ENCODE data around the gene RAPSN.
"Not testable (repeated sequence)": the region's sequence is repeated elsewhere in the genome, so short reads cannot be mapped to it uniquely, and the experiment has no call there.

Gene RAPSN

DNA sequence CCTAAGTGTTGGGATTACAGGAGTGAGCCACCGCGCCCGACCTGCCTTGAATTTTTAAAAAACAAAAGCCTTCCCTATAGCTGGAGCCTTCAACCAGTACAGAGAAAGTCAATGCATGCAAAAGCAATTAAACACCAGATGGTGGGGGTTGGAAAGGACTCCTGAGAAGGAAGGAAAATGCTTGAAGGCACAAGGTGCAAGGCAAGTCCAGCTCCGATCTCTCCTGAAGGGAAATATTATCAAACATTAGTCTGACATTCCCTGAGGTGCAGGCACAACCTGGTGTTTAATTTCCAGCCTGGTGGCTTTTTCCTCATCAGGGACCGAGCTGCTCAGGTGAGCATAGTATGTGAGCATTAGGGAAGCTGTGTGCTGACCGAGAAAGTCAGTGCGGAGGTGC is 12.9 kb upstream of the RAPSN start:
- no peaks in the 10 kb centered on the region for H4K20me1 ChIP-seq (ENCODE audit: insufficient read depth, low read length)
- TF ChIP-seq, protein P1, sequence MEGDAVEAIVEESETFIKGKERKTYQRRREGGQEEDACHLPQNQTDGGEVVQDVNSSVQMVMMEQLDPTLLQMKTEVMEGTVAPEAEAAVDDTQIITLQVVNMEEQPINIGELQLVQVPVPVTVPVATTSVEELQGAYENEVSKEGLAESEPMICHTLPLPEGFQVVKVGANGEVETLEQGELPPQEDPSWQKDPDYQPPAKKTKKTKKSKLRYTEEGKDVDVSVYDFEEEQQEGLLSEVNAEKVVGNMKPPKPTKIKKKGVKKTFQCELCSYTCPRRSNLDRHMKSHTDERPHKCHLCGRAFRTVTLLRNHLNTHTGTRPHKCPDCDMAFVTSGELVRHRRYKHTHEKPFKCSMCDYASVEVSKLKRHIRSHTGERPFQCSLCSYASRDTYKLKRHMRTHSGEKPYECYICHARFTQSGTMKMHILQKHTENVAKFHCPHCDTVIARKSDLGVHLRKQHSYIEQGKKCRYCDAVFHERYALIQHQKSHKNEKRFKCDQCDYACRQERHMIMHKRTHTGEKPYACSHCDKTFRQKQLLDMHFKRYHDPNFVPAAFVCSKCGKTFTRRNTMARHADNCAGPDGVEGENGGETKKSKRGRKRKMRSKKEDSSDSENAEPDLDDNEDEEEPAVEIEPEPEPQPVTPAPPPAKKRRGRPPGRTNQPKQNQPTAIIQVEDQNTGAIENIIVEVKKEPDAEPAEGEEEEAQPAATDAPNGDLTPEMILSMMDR (IDR thresholded peaks at IDR 0.05; ENCODE audit: low read length) = no peak
- TF ChIP-seq EZH2 (IDR thresholded peaks at IDR 0.05; ENCODE audit: borderline replicate concordance, low read length) = no peak
- H3K4me1 ChIP-seq (ENCODE audit: insufficient read depth, low read length, severe bottlenecking) = no peaks in the 10 kb centered on the region
- no peak overlapping the region for H2AFZ ChIP-seq (ENCODE audit: low read length)
- no peak overlapping the region for H3K4me3 ChIP-seq (ENCODE audit: low read depth, low read length, poor library complexity, severe bottlenecking)
- no peaks in the 10 kb centered on the region for H3F3A ChIP-seq (ENCODE audit: insufficient read depth, low read length)
- peaks cover 21% of the 10 kb centered on the region; the same call in 1 of the 2 replicates for H3K36me3 ChIP-seq (ENCODE audit: insufficient read depth, low read length)
- H3K27ac ChIP-seq (ENCODE audit: low read depth, low read length, poor library complexity, severe bottlenecking) = no peak overlapping the region
- H3K4me2 ChIP-seq (ENCODE audit: low read length) = no peak overlapping the region
- H3K27me3 ChIP-seq (ENCODE audit: insufficient read depth, low read length) = no peaks in the 10 kb centered on the region
- H3K79me2 ChIP-seq (ENCODE audit: insufficient read depth, low read length) = no peaks in the 10 kb centered on the region
- no peak overlapping the region for H3K9ac ChIP-seq (ENCODE audit: low read length)
- no peaks in the 10 kb centered on the region for H3K9me2 ChIP-seq (ENCODE audit: low read depth, low read length)
- H3K9me3 ChIP-seq (ENCODE audit: low read length) = no peaks in the 10 kb centered on the region

DNA sequence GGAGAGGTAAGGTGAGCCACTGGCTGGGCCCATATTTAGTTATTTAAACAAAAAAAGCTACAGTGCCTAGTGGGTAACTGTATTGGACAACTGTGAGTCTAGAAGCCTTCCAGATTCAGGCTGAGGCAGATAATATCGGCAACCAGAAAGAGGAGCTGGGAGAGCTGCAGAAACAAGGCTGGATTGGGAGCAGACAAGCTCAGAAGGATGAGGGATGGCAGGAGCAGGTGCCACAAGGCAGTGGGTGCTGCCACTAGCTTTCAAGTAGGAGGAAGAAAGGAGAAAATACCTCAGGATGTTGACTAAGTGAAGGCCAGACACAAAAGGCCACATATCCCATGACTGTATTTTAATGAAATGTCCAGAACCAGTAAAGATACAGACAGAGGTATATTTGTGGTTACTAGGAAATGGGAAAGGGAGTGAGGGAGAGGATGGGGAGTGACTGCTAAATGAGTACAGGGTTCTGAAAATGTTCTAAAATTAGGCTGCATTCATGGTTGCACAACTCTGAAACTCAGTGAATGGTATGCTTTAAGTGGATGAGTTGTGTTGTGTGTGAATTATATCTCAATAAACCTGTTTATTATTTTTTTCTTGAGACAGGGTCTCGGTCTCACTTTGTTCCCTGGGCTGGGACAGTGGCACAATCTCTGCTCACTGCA is 11.8 kb upstream of the RAPSN start:
- Histone ChIP-seq H2AFZ (ENCODE audit: low read length) (no peak overlapping the region), H3F3A (ENCODE audit: insufficient read depth, low read length) (no peaks in the 10 kb centered on the region), H3K27ac (ENCODE audit: low read depth, low read length, poor library complexity, severe bottlenecking) (no peak overlapping the region), H4K20me1 (ENCODE audit: insufficient read depth, low read length) (no peaks in the 10 kb centered on the region), H3K9me3 (ENCODE audit: low read length) (no peaks in the 10 kb centered on the region), H3K4me3 (ENCODE audit: low read depth, low read length, poor library complexity, severe bottlenecking) (no peak overlapping the region), H3K36me3 (ENCODE audit: insufficient read depth, low read length) (peaks cover 15% of the 10 kb centered on the region; the same call in 1 of the 2 replicates), H3K9ac (ENCODE audit: low read length) (no peak overlapping the region), H3K4me2 (ENCODE audit: low read length) (no peak overlapping the region), H3K9me2 (ENCODE audit: low read depth, low read length) (no peaks in the 10 kb centered on the region), H3K79me2 (ENCODE audit: insufficient read depth, low read length) (no peaks in the 10 kb centered on the region), H3K27me3 (ENCODE audit: insufficient read depth, low read length) (no peaks in the 10 kb centered on the region), H3K4me1 (ENCODE audit: insufficient read depth, low read length, severe bottlenecking) (no peaks in the 10 kb centered on the region)
- TF ChIP-seq EZH2 (IDR thresholded peaks at IDR 0.05; ENCODE audit: borderline replicate concordance, low read length) = no peak
- TF ChIP-seq, protein P1 (IDR thresholded peaks at IDR 0.05; ENCODE audit: low read length) = no peak

DNA sequence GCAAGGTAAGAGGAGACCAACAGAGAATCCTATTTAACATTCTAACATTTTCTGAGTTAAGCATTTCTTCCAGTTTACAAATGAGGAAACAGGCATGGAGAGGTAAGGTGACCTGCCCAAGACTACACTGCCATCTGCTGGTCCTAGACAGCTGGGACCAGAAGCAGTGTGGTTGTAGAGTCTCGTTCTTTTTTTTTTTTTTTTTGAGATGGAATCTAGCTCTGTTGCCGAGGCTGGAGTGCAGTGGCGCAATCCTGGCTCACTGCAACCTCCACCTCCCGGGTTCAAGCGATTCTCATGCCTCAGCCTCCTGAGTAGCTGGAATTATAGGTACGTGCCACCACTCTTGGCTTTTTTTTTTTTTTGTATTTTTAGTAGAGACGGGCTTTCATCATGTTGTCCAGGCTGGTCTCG is 5.3 kb upstream of the RAPSN start:
- H3K9me2 ChIP-seq (ENCODE audit: low read depth, low read length); H3K9ac ChIP-seq (ENCODE audit: low read length); H3K4me1 ChIP-seq (ENCODE audit: insufficient read depth, low read length, severe bottlenecking); H3K27me3 ChIP-seq (ENCODE audit: insufficient read depth, low read length); H4K20me1 ChIP-seq (ENCODE audit: insufficient read depth, low read length); H3K27ac ChIP-seq (ENCODE audit: low read depth, low read length, poor library complexity, severe bottlenecking); H3K79me2 ChIP-seq (ENCODE audit: insufficient read depth, low read length); H3F3A ChIP-seq (ENCODE audit: insufficient read depth, low read length); H3K9me3 ChIP-seq (ENCODE audit: low read length); H3K4me3 ChIP-seq (ENCODE audit: low read depth, low read length, poor library complexity, severe bottlenecking); H3K36me3 ChIP-seq (ENCODE audit: insufficient read depth, low read length); H2AFZ ChIP-seq (ENCODE audit: low read length); H3K4me2 ChIP-seq (ENCODE audit: low read length): not testable (repeated sequence)
- TF ChIP-seq, protein P1 (IDR thresholded peaks at IDR 0.05; ENCODE audit: low read length) = peak; percentile 87

All from OCI-LY1 (cell line).